CD4-positive, alpha-beta T cell (primary cell): Measurements from ENCODE around the gene TNS4. TPM values are rescaled to one million over a fixed set of nuclear protein-coding genes. Genes with fewer than 3 reads are reported as not detected.

Experiments used
- ATAC-seq: fragments of 200-7000 bp; cut with Tn5 transposase; one replicate; pipeline ENCODE4 v1.10.0; 2022; ENCODE audit warnings: mild to moderate bottlenecking; ENCODE audit not compliant: poor library complexity
- CTCF ChIA-PET: fragments of 350-600 bp; sonication (Branson Sonifier 250); formaldehyde crosslinking; loops from one replicate; lab custom pipeline; 2021; ENCODE audit warnings: antibody characterized with exemption, inconsistent platforms; lab: Charles Lee
- POLR2A ChIA-PET: fragments of 350-600 bp; sonication (Branson Sonifier 250); formaldehyde crosslinking; loops from one replicate; lab custom pipeline; 2021; ENCODE audit warnings: antibody characterized with exemption, inconsistent platforms; lab: Charles Lee
- DNase-seq, 14 experiments: peaks; one replicate each; pipeline ENCODE4 v3.0.0-alpha.2; 2013 to 2020; ENCODE audit warnings: mixed read lengths in 2 of 14
- H3K27ac ChIP-seq, 2 donors: one replicate each; pipeline versions ENCODE4 v1.5.1 to v1.7.0; 2013; ENCODE audit warnings: low read length in 2 of 2, low read depth in 1 of 2, mild to moderate bottlenecking in 1 of 2
- H3K27me3 ChIP-seq, 2 experiments: 1 replicate in 1 of 2; 2 replicates in 1 of 2; pipeline versions ENCODE4 v1.6.1 to v1.7.0; 2013; ENCODE audit warnings: low read length in 2 of 2, control low read depth in 1 of 2, mild to moderate bottlenecking in 1 of 2, moderate library complexity in 1 of 2; ENCODE audit not compliant: insufficient read depth in 2 of 2, control insufficient read depth in 1 of 2
- H3K36me3 ChIP-seq: one replicate; pipeline ENCODE4 v1.6.1; 2013; ENCODE audit warnings: low read length, control low read depth; ENCODE audit not compliant: insufficient read depth
- H3K4me1 ChIP-seq: one replicate; pipeline ENCODE4 v1.6.1; 2013; ENCODE audit warnings: low read length, control low read depth; ENCODE audit not compliant: insufficient read depth
- H3K4me3 ChIP-seq: one replicate; pipeline ENCODE4 v1.5.1; 2013; ENCODE audit warnings: mild to moderate bottlenecking, low read length, moderate library complexity
- H3K9me3 ChIP-seq, 2 experiments: 1 replicate in 1 of 2; 2 replicates in 1 of 2; pipeline versions ENCODE4 v1.6.1 to v1.7.0; 2013; ENCODE audit warnings: low read length in 2 of 2, mild to moderate bottlenecking in 2 of 2, control low read depth in 1 of 2, moderate library complexity in 1 of 2; ENCODE audit not compliant: control insufficient read depth in 1 of 2, insufficient read depth in 1 of 2
- H3K27ac Mint-ChIP-seq: one replicate; pipeline ENCODE4 v1.8.0; 2020; ENCODE audit warnings: mixed read lengths
- H3K27me3 Mint-ChIP-seq: one replicate; pipeline ENCODE4 v1.8.0; 2021; ENCODE audit warnings: mixed read lengths
- H3K36me3 Mint-ChIP-seq: one replicate; pipeline ENCODE4 v1.8.0; 2021; ENCODE audit warnings: low read depth, mixed read lengths
- H3K4me1 Mint-ChIP-seq: one replicate; pipeline ENCODE4 v1.8.0; 2021; ENCODE audit warnings: low read depth, mixed read lengths
- H3K4me3 Mint-ChIP-seq: one replicate; pipeline ENCODE4 v1.8.0; 2020; ENCODE audit warnings: mild to moderate bottlenecking, mixed read lengths
- H3K9me3 Mint-ChIP-seq: one replicate; pipeline ENCODE4 v1.8.0; 2020; ENCODE audit warnings: mixed read lengths
- intact Hi-C, 2 experiments: fragments of 100-400 bp; cut with DNase I in 1 of 2; cut with micrococcal nuclease in 1 of 2; formaldehyde crosslinking; loops; one replicate each; pipeline versions ENCODE4 v1.15.1 to v1.9.0; 2023 to 2025; cut with DNase I, micrococcal nuclease
- total RNA-seq, 174 experiments: library from RNA in 2 of 174; stranded (reverse) in 2 of 174; gene quantifications; one replicate each; pipeline ENCODE4 v1.2.3 and lab custom pipeline; 2021 to 2026
- TF ChIP-seq, protein P1 (sequence below): fragments of 200-600 bp; IDR thresholded peaks from one replicate; pipeline ENCODE4 v1.8.0; 2022; ENCODE audit warnings: antibody characterized with exemption, mild to moderate bottlenecking

TNS4 gene
- total RNA-seq, 2 experiments from 2014 or later = 3.0 to 4.2 TPM

GRCh38 chr17:40431231-40431602, 70.2 kb downstream of the TNS4 start:
- intact Hi-C loops = no loop called here
- H3K4me3 Mint-ChIP-seq = no peak overlapping the region
- Histone ChIP-seq H3K9me3 (no peaks in the 10 kb centered on the region), H3K27me3 (no peaks in the 10 kb centered on the region), H3K4me3 (no peak overlapping the region), H3K4me1 (peaks cover 23% of the 10 kb centered on the region), H3K36me3 (no peaks in the 10 kb centered on the region), H3K27ac (no peak overlapping the region)
- no peak overlapping the region for H3K27ac Mint-ChIP-seq
- TF ChIP-seq, protein P1, sequence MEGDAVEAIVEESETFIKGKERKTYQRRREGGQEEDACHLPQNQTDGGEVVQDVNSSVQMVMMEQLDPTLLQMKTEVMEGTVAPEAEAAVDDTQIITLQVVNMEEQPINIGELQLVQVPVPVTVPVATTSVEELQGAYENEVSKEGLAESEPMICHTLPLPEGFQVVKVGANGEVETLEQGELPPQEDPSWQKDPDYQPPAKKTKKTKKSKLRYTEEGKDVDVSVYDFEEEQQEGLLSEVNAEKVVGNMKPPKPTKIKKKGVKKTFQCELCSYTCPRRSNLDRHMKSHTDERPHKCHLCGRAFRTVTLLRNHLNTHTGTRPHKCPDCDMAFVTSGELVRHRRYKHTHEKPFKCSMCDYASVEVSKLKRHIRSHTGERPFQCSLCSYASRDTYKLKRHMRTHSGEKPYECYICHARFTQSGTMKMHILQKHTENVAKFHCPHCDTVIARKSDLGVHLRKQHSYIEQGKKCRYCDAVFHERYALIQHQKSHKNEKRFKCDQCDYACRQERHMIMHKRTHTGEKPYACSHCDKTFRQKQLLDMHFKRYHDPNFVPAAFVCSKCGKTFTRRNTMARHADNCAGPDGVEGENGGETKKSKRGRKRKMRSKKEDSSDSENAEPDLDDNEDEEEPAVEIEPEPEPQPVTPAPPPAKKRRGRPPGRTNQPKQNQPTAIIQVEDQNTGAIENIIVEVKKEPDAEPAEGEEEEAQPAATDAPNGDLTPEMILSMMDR = no peak
- peaks cover 21% of the 10 kb centered on the region for H3K4me1 Mint-ChIP-seq
- ChIA-PET CTCF (no interaction called here), POLR2A (interaction anchor here (1.1 kb wide), 1 partner anchor 14 kb away, joined by 6 read pairs; the partner anchor contains the start of gene TOP2A)
- no peaks in the 10 kb centered on the region for H3K27me3 Mint-ChIP-seq
- peak in 1 of 14 experiments; percentile 16 for DNase-seq
- no peaks in the 10 kb centered on the region for H3K9me3 Mint-ChIP-seq
- no peaks in the 10 kb centered on the region for H3K36me3 Mint-ChIP-seq
- no peak for ATAC-seq

DNA sequence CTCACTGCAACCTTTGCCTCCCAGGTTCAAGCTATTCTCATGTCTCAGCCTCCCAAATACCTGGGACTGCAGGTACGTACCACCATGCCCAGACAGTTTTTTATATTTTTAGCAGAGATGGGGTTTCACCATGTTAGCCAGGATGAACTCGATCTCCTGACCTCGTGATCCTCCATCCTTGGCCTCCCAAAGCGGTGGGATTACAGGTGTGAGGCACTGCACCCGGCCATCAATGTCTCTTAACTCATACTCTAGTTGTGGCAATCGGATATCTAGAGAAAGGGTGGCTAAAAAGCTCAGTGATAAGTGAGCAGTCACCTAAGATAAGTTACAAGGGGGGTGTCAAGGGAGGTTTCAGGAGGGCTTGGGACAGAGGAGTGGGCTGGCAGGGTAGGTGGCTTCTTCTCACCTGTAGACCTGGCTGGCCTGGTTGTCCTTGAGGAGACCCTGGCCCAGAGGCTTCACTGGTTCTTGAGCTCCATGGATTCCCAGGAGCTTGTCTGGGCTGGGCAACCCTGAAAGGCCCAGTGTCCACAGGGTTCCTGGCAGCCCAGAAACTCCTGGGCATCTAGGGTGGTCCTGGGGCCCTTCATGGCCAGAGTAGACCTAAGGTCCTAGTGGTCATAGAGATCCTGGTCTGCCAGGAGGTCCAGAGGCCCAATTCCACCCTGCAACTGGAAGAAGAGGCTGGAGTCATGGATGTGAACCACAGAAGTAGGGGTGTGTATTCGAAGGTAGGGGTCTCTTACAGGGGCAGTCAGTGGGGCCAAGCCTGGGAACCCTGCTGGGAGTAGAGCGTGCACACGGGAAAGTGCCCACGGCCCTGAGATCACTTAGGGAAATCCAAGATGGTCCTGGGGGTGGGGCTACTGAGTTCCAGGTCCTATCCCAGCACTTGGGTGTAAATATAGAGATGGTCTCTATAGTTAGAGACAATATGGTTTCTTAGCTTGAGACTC, 70.9 kb downstream of the TNS4 start:
- Mint-ChIP-seq H3K27ac (no peak overlapping the region), H3K4me1 (peaks cover 28% of the 10 kb centered on the region), H3K27me3 (no peaks in the 10 kb centered on the region), H3K36me3 (no peaks in the 10 kb centered on the region), H3K9me3 (no peaks in the 10 kb centered on the region), H3K4me3 (no peak overlapping the region)
- ChIA-PET POLR2A (interaction anchor here (0.7 to 1.1 kb wide), 2 partner anchors 9 to 13 kb away, joined by 3 to 6 read pairs; partner anchors contain the start of gene TOP2A), CTCF (no interaction called here)
- ATAC-seq = no peak
- H3K27me3 ChIP-seq = no peaks in the 10 kb centered on the region
- H3K9me3 ChIP-seq = no peaks in the 10 kb centered on the region
- no peak overlapping the region for H3K27ac ChIP-seq
- TF ChIP-seq, protein P1 = no peak
- DNase-seq = peak in 1 of 14 experiments; percentile 20
- no peak overlapping the region for H3K4me3 ChIP-seq
- H3K4me1 ChIP-seq = peaks cover 29% of the 10 kb centered on the region
- H3K36me3 ChIP-seq = no peaks in the 10 kb centered on the region
- intact Hi-C loops = no loop called here

- Histone ChIP-seq H3K27ac (peak overlapping the region in 1 of 2 donors; percentile 7), H3K4me1 (peaks cover 33% of the 10 kb centered on the region), H3K9me3 (no peaks in the 10 kb centered on the region), H3K27me3 (no peaks in the 10 kb centered on the region), H3K4me3 (no peak overlapping the region), H3K36me3 (no peaks in the 10 kb centered on the region)
- Mint-ChIP-seq H3K36me3 (no peaks in the 10 kb centered on the region), H3K9me3 (no peaks in the 10 kb centered on the region), H3K27me3 (no peaks in the 10 kb centered on the region), H3K4me3 (peak overlapping the region; percentile 66), H3K27ac (peak overlapping the region; percentile 51), H3K4me1 (peaks cover 29% of the 10 kb centered on the region)
- peak in 5 of 14 experiments; percentile 23 to 47 (median 46) for DNase-seq
- ATAC-seq = peak; percentile 95
- CTCF ChIA-PET = interaction anchor here (0.7 to 1.9 kb wide), 6 partner anchors 9 to 107 kb away, joined by 3 to 7 read pairs (median 4); partner anchors contain the start of gene TOP2A
- intact Hi-C loops = no loop called here
- TF ChIP-seq, protein P1 = no peak
- POLR2A ChIA-PET = interaction anchor here (0.7 to 3.8 kb wide), 15 partner anchors 9 to 156 kb away, joined by 3 to 35 read pairs (median 6); partner anchors contain the start of genes IGFBP4 and TOP2A
These were observed 74.4 kb downstream of the TNS4 start for GRCh38 chr17:40427002-40427491.

Other genes with a start within 250 kb of the TNS4 start
- gene CDC6, start 213.7 kb downstream of the TNS4 start, total RNA-seq = 1 to 10 TPM; 1.0 to 1.8 TPM
- gene RARA, start 192.4 kb downstream of the TNS4 start, total RNA-seq = 100 to 1,000 TPM; 114 to 115 TPM
- gene GJD3, start 136.9 kb downstream of the TNS4 start, total RNA-seq = not detected
- 1 to 10 TPM; 3.6 to 3.8 TPM for gene TOP2A, start 83.7 kb downstream of the TNS4 start, total RNA-seq
- gene IGFBP4, start 58.2 kb downstream of the TNS4 start, total RNA-seq = 1 to 10 TPM; 2.5 to 2.6 TPM
- gene CCR7, start 63.8 kb upstream of the TNS4 start, total RNA-seq = 100 to 1,000 TPM; 170 to 180 TPM
- 10 to 100 TPM; 65.4 to 68.6 TPM for gene SMARCE1, start 146.2 kb upstream of the TNS4 start, total RNA-seq
- not detected for gene KRT222, start 163.6 kb upstream of the TNS4 start, total RNA-seq
- gene KRT24, start 202.1 kb upstream of the TNS4 start, total RNA-seq = not detected